ENCODE results near the gene SETD1B. TPM values are rescaled to one million over a fixed set of nuclear protein-coding genes. Genes with fewer than 3 reads are reported as not detected.
"Not testable (repeated sequence)": the region's sequence is repeated elsewhere in the genome, so short reads cannot be mapped to it uniquely, and the experiment has no call there.

Gene SETD1B
- total RNA-seq, 1 donor from 2014 or later, result 28.4 TPM

- H3K36me3 Mint-ChIP-seq, result no peaks in the 10 kb centered on the region
- H3K4me1 Mint-ChIP-seq (ENCODE audit: unreplicated experiment), result no peaks in the 10 kb centered on the region
- no peak for DNase-seq (ENCODE audit: extremely low spot score, unreplicated experiment)
- TF ChIP-seq, protein P1, sequence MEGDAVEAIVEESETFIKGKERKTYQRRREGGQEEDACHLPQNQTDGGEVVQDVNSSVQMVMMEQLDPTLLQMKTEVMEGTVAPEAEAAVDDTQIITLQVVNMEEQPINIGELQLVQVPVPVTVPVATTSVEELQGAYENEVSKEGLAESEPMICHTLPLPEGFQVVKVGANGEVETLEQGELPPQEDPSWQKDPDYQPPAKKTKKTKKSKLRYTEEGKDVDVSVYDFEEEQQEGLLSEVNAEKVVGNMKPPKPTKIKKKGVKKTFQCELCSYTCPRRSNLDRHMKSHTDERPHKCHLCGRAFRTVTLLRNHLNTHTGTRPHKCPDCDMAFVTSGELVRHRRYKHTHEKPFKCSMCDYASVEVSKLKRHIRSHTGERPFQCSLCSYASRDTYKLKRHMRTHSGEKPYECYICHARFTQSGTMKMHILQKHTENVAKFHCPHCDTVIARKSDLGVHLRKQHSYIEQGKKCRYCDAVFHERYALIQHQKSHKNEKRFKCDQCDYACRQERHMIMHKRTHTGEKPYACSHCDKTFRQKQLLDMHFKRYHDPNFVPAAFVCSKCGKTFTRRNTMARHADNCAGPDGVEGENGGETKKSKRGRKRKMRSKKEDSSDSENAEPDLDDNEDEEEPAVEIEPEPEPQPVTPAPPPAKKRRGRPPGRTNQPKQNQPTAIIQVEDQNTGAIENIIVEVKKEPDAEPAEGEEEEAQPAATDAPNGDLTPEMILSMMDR (conservative IDR thresholded peaks at IDR 0.05), result no peak
- no peaks in the 10 kb centered on the region for H3K27me3 Mint-ChIP-seq
- no peak overlapping the region for H3K4me3 Mint-ChIP-seq
- H3K27ac Mint-ChIP-seq, result no peak overlapping the region
- H3K9me3 Mint-ChIP-seq, result no peaks in the 10 kb centered on the region
Observed at GRCh38 chr12:121849665-121850064, 45.9 kb downstream of the SETD1B start.

DNA sequence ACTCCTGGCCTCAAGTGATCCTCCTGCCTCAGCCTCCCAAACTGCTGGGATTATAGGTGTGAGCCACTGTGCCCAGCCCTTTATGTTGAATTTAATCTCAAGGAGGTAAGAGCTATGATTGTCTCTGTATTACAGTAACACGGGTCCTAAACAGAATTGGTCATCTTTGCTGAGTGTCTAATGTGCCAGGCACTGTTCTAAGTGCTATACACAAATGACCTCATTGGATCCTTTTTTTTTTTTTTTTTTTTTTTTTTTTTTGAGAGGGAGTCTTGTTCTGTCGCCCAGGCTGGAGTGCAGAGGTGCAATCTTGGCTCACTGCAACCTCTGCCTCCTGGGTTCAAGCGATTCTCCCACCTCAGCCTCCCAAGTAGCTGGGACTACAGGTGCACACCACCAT, 48.6 kb downstream of the SETD1B start:
- H3K27me3 Mint-ChIP-seq; H3K27ac Mint-ChIP-seq; H3K4me3 Mint-ChIP-seq; H3K36me3 Mint-ChIP-seq; H3K9me3 Mint-ChIP-seq; DNase-seq (ENCODE audit: extremely low spot score, unreplicated experiment); H3K4me1 Mint-ChIP-seq (ENCODE audit: unreplicated experiment): not testable (repeated sequence)

GRCh38 chr12:121857322-121858246, 53.8 kb downstream of the SETD1B start:
- TF ChIP-seq, protein P1 (conservative IDR thresholded peaks at IDR 0.05), result no peak
- H3K4me3 Mint-ChIP-seq, result no peak overlapping the region
- H3K4me1 Mint-ChIP-seq (ENCODE audit: unreplicated experiment), result peaks cover 25% of the 10 kb centered on the region

DNA sequence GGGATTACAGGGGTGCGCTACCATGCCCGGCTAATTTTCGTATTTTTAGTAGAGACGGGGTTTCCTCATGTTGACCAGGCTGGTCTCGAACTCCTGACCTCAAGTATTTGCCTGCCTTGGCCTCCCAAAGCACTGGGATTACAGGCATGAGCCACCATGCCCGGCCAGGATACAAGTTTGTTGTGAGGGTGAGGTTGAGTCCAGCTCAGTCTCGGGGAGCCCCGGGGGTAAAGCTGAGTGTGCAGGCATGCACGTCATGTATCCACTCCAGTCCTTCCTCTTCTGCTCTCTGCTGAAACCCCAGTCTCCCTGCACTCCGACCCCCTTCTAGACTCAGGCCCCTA, 54.5 kb downstream of the SETD1B start:
- no peak overlapping the region for H3K4me3 Mint-ChIP-seq
- H3K4me1 Mint-ChIP-seq (ENCODE audit: unreplicated experiment), result peaks cover 28% of the 10 kb centered on the region
- H3K27ac Mint-ChIP-seq, result no peak overlapping the region
- H3K27me3 Mint-ChIP-seq, result no peaks in the 10 kb centered on the region
- TF ChIP-seq, protein P1 (conservative IDR thresholded peaks at IDR 0.05), result no peak
- no peak for DNase-seq (ENCODE audit: extremely low spot score, unreplicated experiment)
- H3K9me3 Mint-ChIP-seq, result no peaks in the 10 kb centered on the region
- H3K36me3 Mint-ChIP-seq, result no peaks in the 10 kb centered on the region

More at GRCh38 chr12:121857322-121858246, 53.8 kb downstream of the SETD1B start:
- Mint-ChIP-seq H3K36me3 (no peaks in the 10 kb centered on the region), H3K27me3 (no peaks in the 10 kb centered on the region), H3K27ac (peak overlapping the region; percentile 68), H3K9me3 (no peaks in the 10 kb centered on the region)
- no peak for DNase-seq (ENCODE audit: extremely low spot score, unreplicated experiment)

GRCh38 chr12:121858662-121859572, 55.1 kb downstream of the SETD1B start, which contains the start of gene HPD:
TSS of gene HPD (minus strand) at chr12:121858859. CDS start at chr12:121858823, 36 bp downstream.
- no peaks in the 10 kb centered on the region for H3K9me3 Mint-ChIP-seq
- peak within 1 kb of the TSS; percentile 68 for H3K27ac Mint-ChIP-seq
- no peaks in the 10 kb centered on the region for H3K36me3 Mint-ChIP-seq
- DNase-seq (ENCODE audit: extremely low spot score, unreplicated experiment), result no peak
- H3K4me1 Mint-ChIP-seq (ENCODE audit: unreplicated experiment), result peaks cover 31% of the 10 kb centered on the region
- H3K27me3 Mint-ChIP-seq, result no peaks in the 10 kb centered on the region
- TF ChIP-seq, protein P1 (conservative IDR thresholded peaks at IDR 0.05), result no peak
- no peak within 1 kb of the TSS for H3K4me3 Mint-ChIP-seq

Data from type B pancreatic cell (in vitro differentiated cells).